HG02870 (cell line): Measurements from ENCODE around the gene HINT3.
"Not testable (repeated sequence)": the region's sequence is repeated elsewhere in the genome, so short reads cannot be mapped to it uniquely, and the experiment has no call there.

ENCODE experiments used
- ATAC-seq: cut with Tn5 transposase; IDR thresholded peaks from one replicate; pipeline ENCODE4 v1.9.1; 2021; ENCODE audit warnings: mild to moderate bottlenecking, moderate library complexity; ENCODE audit not compliant: unreplicated experiment

Gene HINT3

DNA sequence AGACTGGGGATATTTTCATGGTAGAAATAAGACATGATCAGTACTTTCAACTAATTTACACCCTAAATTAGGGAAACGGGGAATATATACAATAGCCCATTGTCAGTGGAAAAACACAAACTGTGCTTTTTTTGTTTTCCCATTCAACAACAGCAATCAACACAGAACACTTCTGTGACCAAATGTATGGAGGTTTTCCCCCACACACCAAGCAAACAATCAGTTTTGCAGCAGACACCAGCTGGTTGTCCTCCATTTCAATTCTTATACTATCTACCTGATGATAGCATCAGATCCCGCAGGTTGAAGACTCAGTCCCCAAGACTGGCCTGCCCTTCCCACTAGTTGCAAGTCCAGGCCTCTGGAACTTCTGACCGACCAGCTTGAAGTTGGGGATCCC lies 4.5 kb downstream of the HINT3 start:
- no peak for ATAC-seq

DNA sequence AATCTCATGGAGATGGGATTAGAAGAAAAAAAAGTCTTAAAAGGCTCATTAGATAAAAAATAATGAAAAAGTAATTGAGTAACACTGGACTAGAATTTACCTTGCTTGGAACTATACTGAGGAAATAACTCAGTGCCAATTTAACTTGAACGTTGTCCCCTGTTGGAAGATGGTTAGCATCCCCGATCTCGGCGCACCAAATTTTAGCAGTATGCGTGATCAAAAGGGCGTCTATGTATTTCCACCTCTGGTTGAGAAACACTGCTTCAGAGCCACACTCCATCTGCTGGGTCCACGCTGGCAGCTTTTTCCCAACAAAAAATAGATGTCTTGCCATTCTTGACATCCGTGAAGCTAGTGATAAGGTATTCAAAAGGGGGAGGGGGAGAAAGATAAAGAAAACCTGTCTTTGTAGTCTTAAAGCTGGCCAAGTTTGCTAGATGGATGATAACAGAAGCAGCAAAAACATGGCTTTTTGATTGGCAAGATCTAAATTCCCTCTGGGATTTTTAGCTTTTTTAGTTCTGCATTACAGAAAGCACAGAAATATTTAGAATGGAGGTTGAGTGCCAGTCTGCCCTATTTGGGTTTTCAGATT lies 6.4 kb downstream of the HINT3 start:
- no peak for ATAC-seq

GRCh38 chr6:125963817-125964216 lies 7.2 kb downstream of the HINT3 start:
- no peak for ATAC-seq

DNA sequence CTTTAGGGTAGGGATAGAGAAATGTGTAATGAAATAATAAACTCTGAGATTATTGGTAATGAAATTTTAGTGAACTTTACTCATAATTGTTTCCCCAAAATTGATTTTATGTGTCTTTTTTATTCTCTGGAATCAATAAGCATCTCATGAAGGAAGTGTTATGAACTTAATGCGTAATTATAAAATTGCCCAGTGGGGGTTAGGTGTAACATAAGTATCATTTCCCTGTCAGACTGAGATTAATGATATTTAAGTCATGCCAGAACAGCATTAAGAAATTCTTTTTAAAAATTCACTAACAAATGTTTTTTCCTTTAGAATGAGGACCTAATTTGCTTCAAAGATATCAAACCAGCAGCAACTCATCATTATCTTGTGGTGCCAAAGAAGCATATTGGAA lies 10.0 kb downstream of the HINT3 start:
- no peak for ATAC-seq

DNA sequence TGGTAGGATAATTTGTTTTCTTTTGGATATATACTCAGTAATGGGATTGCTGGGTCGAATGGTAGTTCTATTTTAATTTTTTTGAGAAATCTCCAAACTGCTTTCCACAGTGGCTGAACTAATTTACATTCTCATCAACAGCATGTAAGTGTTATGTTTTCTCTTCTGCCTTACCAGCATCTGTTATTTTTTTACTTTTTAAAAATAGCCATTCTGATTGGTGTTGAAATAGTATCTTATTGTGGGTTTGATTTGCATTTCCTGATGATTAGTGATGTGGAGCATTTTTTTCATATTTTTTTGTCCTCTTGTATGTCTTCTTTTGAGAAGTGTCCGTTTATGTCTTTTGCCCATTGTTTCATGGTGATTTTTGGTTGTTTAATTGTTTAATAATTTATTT lies 11.9 kb downstream of the HINT3 start:
- no peak for ATAC-seq

DNA sequence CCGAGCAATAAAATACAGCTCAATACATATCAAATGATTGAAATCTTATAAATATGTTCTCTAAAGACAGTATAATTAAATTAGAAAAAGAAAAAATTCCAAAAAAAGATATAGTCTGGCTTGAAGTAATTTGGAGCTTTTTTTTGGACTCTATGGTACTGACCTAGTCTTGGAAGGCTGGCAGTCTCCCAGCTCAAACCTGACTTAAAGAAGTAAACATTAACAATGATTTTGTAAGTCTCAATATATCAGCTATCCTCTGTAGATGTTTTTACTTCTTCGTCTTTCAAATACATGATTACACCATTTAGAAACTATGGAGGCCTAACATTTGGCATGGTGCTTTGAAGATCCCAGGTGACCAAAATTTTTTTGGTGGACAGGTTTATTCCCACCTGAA lies 14.2 kb downstream of the HINT3 start:
- ATAC-seq = no peak

DNA sequence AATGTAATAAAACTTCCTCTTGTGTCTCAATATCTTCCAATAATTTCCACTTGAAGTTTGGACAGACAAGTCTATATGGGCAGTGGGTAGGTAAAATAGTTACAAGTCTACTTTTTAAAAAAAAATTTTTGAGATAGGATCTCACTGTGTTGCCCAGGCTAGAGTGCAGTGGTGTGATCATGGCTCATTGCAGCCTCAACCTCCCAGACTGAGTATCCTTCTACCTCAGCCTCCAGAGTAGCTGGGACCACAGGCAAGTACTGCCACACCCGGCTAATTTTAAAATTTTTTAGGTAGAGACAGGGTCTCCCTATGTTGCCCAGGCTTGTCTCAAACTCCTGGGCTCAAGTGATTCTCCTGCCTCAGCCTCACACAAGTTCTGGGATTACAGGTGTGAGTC lies 15.9 kb downstream of the HINT3 start:
- not testable (repeated sequence) for ATAC-seq

GRCh38 chr6:125974214-125974866 lies 17.8 kb downstream of the HINT3 start:
- peak; percentile 73 for ATAC-seq

DNA sequence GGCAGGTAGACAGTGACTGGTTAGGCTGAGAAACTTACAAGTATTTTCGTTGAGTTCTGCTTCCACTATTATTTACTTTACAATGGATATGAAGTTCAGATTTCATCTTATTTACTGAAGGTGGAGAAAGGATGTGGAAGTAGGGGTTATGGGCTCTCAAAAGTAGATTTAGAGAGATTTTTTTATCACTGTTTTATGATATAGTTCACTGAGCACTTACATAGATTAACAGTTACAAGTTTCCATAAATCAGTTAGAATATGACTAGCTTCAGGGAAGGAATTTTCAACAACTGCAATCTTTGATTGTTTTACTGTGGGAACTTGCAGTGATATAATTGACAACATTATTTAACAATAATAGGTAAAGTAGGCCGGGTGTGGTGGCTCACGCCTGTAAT lies 22.5 kb downstream of the HINT3 start:
- ATAC-seq = no peak

GRCh38 chr6:125981571-125982185 lies 25.1 kb downstream of the HINT3 start:
- no peak for ATAC-seq

DNA sequence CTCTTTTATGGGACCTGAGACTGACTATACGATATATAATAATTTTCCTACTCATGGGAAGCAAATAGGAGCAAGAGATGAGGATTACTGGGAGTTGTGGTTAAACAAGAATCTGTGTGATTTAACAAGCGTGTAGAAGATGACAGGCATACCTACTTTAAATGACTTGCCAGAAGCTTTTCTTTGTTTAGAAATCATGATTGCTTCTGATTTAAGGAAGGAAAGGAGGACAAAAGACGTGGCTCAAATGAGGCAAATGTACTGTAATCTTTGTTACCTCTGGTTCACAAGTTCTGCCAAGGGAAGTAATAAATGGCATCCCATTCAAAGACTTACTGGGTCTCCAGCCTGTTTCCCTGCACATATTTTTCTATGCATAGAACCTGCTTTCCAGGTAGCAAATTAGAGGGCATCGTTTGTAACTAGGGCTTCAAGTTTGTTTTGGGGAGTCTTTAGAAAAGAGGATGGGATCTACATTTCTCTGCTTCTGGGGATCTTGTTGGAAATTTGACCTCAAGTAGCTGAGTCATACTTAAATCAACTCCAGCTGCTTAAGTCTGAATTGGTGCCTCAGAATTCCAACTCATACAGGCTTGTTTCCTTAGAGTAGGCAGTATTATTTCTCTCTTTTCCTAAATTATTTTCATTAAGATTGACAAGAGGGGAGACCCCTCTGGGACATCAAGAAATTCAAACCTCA lies 26.8 kb downstream of the HINT3 start:
- ATAC-seq = no peak

GRCh38 chr6:125984311-125984710 lies 27.7 kb downstream of the HINT3 start:
- ATAC-seq = no peak

DNA sequence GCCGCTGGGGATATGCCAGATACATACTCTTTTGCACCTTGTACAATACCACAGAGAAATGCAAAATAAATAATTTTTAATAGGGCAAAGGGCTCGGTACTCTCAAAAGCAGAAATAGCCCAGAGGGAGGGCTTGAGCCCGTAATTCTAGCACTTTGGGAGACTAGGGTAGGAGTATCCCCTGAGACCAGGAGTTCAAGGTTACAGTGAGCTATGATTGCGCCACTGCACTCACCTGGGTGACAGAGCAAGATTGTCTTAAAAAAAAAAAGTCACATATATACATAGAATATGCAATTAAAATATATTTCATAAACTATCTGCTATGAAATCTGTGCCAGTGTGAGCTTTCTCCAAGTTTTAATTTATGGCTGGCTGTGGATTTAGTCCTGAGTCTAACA lies 29.0 kb downstream of the HINT3 start:
- no peak for ATAC-seq

GRCh38 chr6:125985979-125986300 lies 29.4 kb downstream of the HINT3 start:
- ATAC-seq = no peak

DNA sequence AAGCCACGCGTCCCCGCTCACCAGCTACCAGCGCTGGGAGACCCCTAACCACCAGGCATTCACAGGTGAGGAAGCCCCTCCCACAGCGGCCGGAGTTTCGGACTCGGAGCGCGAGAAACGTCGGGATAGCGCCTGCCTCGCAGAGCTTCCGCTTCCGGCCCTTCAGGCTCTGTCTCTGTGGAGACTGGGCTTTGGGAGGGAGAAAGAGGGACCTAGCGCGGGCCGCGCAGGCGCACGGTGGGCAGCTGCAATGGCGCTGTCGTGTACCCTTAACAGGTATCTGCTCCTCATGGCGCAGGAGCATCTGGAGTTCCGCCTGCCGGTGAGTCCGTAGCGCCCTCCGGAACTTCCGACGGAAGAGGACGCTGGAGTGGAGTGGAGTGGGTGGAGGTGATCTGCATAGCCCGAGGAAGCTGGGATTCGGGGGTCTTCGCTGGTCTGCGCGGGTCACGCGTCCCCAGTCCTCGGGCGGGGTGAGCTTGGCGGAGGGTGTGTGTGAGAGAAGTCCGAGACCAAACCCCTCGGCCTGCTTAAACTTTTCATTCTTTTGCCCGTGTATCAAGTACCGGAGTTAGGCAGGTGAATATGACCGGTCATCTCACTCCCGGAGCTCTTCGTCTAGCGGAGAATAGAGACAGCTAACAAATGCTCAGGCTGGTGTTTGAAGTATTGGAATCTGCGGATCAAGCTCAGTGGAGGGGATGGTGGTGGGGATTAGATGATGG lies 29.9 kb downstream of the HINT3 start, which contains the start of gene TRMT11:
TSS of gene TRMT11 (plus strand) at position 240 of the 725 bp plus-strand sequence. CDS start at position 251, 11 bp downstream.
- ATAC-seq = peak; percentile 95

- peak; percentile 25 for ATAC-seq
Observed at GRCh38 chr6:125987026-125987617, 30.6 kb downstream of the HINT3 start.

- ATAC-seq = no peak
Observed at GRCh38 chr6:125988280-125988679, 31.7 kb downstream of the HINT3 start.

GRCh38 chr6:125989631-125990030 lies 33.1 kb downstream of the HINT3 start:
- no peak for ATAC-seq

- ATAC-seq = no peak
Observed at GRCh38 chr6:125991653-125992052, 35.1 kb downstream of the HINT3 start.

- ATAC-seq = no peak
Observed at GRCh38 chr6:125994670-125995488, 38.3 kb downstream of the HINT3 start.
